Ishikawa (cell line): Measurements from ENCODE around the gene RNF11.

Source experiments
- CEBPB ChIP-seq: IDR thresholded peaks from 2 replicates; pipeline ENCODE4 v1.6.1; 2012
- CREB1 ChIP-seq: IDR thresholded peaks from 2 replicates; pipeline ENCODE4 v1.6.1; 2012; ENCODE audit warnings: low read depth
- EGR1 ChIP-seq: IDR thresholded peaks from 2 replicates; pipeline ENCODE4 v1.6.1; 2012
- EP300 ChIP-seq: IDR thresholded peaks from 2 replicates; pipeline ENCODE4 v1.6.1; 2012; ENCODE audit warnings: borderline replicate concordance
- FOXM1 ChIP-seq: IDR thresholded peaks from 2 replicates; pipeline ENCODE4 v1.6.1; 2012; ENCODE audit warnings: low read depth, borderline replicate concordance
- MAX ChIP-seq: IDR thresholded peaks from 2 replicates; pipeline ENCODE4 v1.6.1; 2012
- NFIC ChIP-seq: IDR thresholded peaks from 2 replicates; pipeline ENCODE4 v1.6.1; 2012
- RAD21 ChIP-seq: IDR thresholded peaks from 2 replicates; pipeline ENCODE4 v1.6.1; 2012; ENCODE audit warnings: low read depth
- REST ChIP-seq: IDR thresholded peaks from 2 replicates; pipeline ENCODE4 v1.6.1; 2012; ENCODE audit warnings: low read depth, mild to moderate bottlenecking
- TAF1 ChIP-seq: IDR thresholded peaks from 2 replicates; pipeline ENCODE4 v1.6.1; 2012; ENCODE audit warnings: low read depth, mild to moderate bottlenecking
- TCF12 ChIP-seq: IDR thresholded peaks from 2 replicates; pipeline ENCODE4 v1.6.1; 2012; ENCODE audit warnings: low read depth
- TEAD4 ChIP-seq: IDR thresholded peaks from 2 replicates; pipeline ENCODE4 v1.6.1; 2012
- USF1 ChIP-seq: IDR thresholded peaks from 2 replicates; pipeline ENCODE4 v1.6.1; 2012
- YY1 ChIP-seq: IDR thresholded peaks from 2 replicates; pipeline ENCODE4 v1.6.1; 2012; ENCODE audit warnings: low read depth
- ZBTB7A ChIP-seq: IDR thresholded peaks from 2 replicates; pipeline ENCODE4 v1.6.1; 2012; ENCODE audit warnings: low read depth

The RNF11 gene

GRCh38 chr1:51268634-51269033 lies 32.6 kb downstream of the RNF11 start:
- TF ChIP-seq TEAD4 (no peak), CREB1 (no peak), NFIC (no peak), ZBTB7A (no peak), MAX (no peak), USF1 (no peak), RAD21 (no peak), EGR1 (no peak), EP300 (no peak), TCF12 (no peak), REST (no peak), YY1 (no peak), TAF1 (no peak), FOXM1 (no peak), CEBPB (no peak)

- no peak for TF ChIP-seq CEBPB
- no peak for TF ChIP-seq EP300
- TF ChIP-seq USF1: no peak
These were observed 34.7 kb downstream of the RNF11 start for GRCh38 chr1:51270751-51271150.

GRCh38 chr1:51272916-51273315 lies 36.8 kb downstream of the RNF11 start:
- TF ChIP-seq RAD21 (no peak), TCF12 (no peak), TEAD4 (no peak), EP300 (no peak), REST (no peak), CREB1 (no peak), CEBPB (no peak), NFIC (no peak), TAF1 (no peak), ZBTB7A (no peak), FOXM1 (no peak), EGR1 (no peak), MAX (no peak), YY1 (no peak), USF1 (no peak)

- TF ChIP-seq NFIC: no peak
- no peak for TF ChIP-seq TEAD4
- no peak for TF ChIP-seq TAF1
- no peak for TF ChIP-seq USF1
- TF ChIP-seq RAD21: no peak
- TF ChIP-seq TCF12: no peak
- TF ChIP-seq YY1: no peak
- TF ChIP-seq CEBPB: no peak
- TF ChIP-seq ZBTB7A: no peak
- TF ChIP-seq FOXM1: no peak
- TF ChIP-seq MAX: no peak
- TF ChIP-seq CREB1: no peak
These were observed 38.6 kb downstream of the RNF11 start for GRCh38 chr1:51274676-51275075.

GRCh38 chr1:51276286-51276685 lies 40.2 kb downstream of the RNF11 start:
- TF ChIP-seq ZBTB7A (no peak), CEBPB (no peak), TCF12 (no peak), EGR1 (no peak), EP300 (no peak), FOXM1 (no peak), REST (no peak), CREB1 (no peak), TEAD4 (no peak)
